Measurements from ENCODE around the gene TMIGD1.

Gene TMIGD1

GRCh38 chr17:30310562-30310961, 23.3 kb downstream of the TMIGD1 start:
- TF ChIP-seq CTBP1 (IDR thresholded peaks at IDR 0.05; ENCODE audit: borderline replicate concordance), result no peak
- TF ChIP-seq BHLHE40 (IDR thresholded peaks at IDR 0.05; ENCODE audit: borderline replicate concordance), result no peak
- TF ChIP-seq NFRKB (IDR thresholded peaks at IDR 0.05), result no peak
- TF ChIP-seq TARDBP (IDR thresholded peaks at IDR 0.05), result no peak
- TF ChIP-seq SUZ12 (IDR thresholded peaks at IDR 0.05), result no peak
- TF ChIP-seq FOXK2 (IDR thresholded peaks at IDR 0.05), result no peak
- ChIA-PET CTCF (no interaction called here), POLR2A (no interaction called here)
- DNase-seq (ENCODE audit: extremely low spot score), result no peak

GRCh38 chr17:30309591-30309990, 24.3 kb downstream of the TMIGD1 start:
- POLR2A ChIA-PET, result interaction anchor here (1.1 kb wide), 1 partner anchor 18 kb away, joined by 3 read pairs; the partner anchor contains the start of gene BLMH
- CTCF ChIA-PET, result no interaction called here
- no peak for DNase-seq (ENCODE audit: extremely low spot score)
- TF ChIP-seq ARNT (IDR thresholded peaks at IDR 0.05) (no peak), PKNOX1 (IDR thresholded peaks at IDR 0.05) (no peak), FOXK2 (IDR thresholded peaks at IDR 0.05) (no peak), FOXA1 (IDR thresholded peaks at IDR 0.05) (no peak), FOXM1 (IDR thresholded peaks at IDR 0.05; ENCODE audit: borderline replicate concordance) (no peak), TARDBP (IDR thresholded peaks at IDR 0.05) (no peak)

GRCh38 chr17:30308406-30308805, 25.5 kb downstream of the TMIGD1 start:
- CTCF ChIA-PET, result no interaction called here
- TF ChIP-seq SUZ12 (IDR thresholded peaks at IDR 0.05) (no peak), TARDBP (IDR thresholded peaks at IDR 0.05) (no peak), FOXK2 (IDR thresholded peaks at IDR 0.05) (no peak), PKNOX1 (IDR thresholded peaks at IDR 0.05) (no peak)
- no peak for DNase-seq (ENCODE audit: extremely low spot score)
- POLR2A ChIA-PET, result interaction anchor here (1.1 kb wide), 1 partner anchor 17 kb away, joined by 3 read pairs; the partner anchor contains the start of gene BLMH

GRCh38 chr17:30304778-30305177, 29.1 kb downstream of the TMIGD1 start:
- CTCF ChIA-PET, result interaction anchor here (0.6 to 0.9 kb wide), 5 partner anchors 26 to 129 kb away, joined by 3 to 6 read pairs (median 3); partner anchors contain the start of gene TMIGD1
- DNase-seq (ENCODE audit: extremely low spot score), result no peak
- no peak for TF ChIP-seq ELF4 (IDR thresholded peaks at IDR 0.05)
- no peak for TF ChIP-seq TARDBP (IDR thresholded peaks at IDR 0.05)
- TF ChIP-seq L3MBTL2 (conservative IDR thresholded peaks at IDR 0.05), result no peak
- no peak for TF ChIP-seq PKNOX1 (IDR thresholded peaks at IDR 0.05)
- POLR2A ChIA-PET, result interaction anchor here (0.7 to 1.3 kb wide), 2 partner anchors 12 to 14 kb away, joined by 4 to 5 read pairs; no protein-coding TSS in a partner anchor

- CTCF ChIA-PET, result no interaction called here
- TF ChIP-seq ZNF384 (IDR thresholded peaks at IDR 0.05) (no peak), TARDBP (IDR thresholded peaks at IDR 0.05) (no peak), ARNT (IDR thresholded peaks at IDR 0.05) (no peak), NFRKB (IDR thresholded peaks at IDR 0.05) (no peak), SP1 (IDR thresholded peaks at IDR 0.05) (no peak), FOXM1 (IDR thresholded peaks at IDR 0.05; ENCODE audit: borderline replicate concordance) (no peak), FOXK2 (IDR thresholded peaks at IDR 0.05) (no peak), HDGF (IDR thresholded peaks at IDR 0.05; ENCODE audit: borderline replicate concordance) (no peak), FOXA1 (IDR thresholded peaks at IDR 0.05) (no peak), CTBP1 (IDR thresholded peaks at IDR 0.05; ENCODE audit: borderline replicate concordance) (no peak), BHLHE40 (IDR thresholded peaks at IDR 0.05; ENCODE audit: borderline replicate concordance) (no peak), SUZ12 (IDR thresholded peaks at IDR 0.05) (no peak), L3MBTL2 (conservative IDR thresholded peaks at IDR 0.05) (no peak), PKNOX1 (IDR thresholded peaks at IDR 0.05) (no peak), LEF1 (IDR thresholded peaks at IDR 0.05; ENCODE audit: borderline replicate concordance) (no peak), ELF4 (IDR thresholded peaks at IDR 0.05) (no peak)
- no peak for DNase-seq (ENCODE audit: extremely low spot score)
- POLR2A ChIA-PET, result interaction anchor here (1.0 kb wide), 1 partner anchor 11 kb away, joined by 4 read pairs; no protein-coding TSS in a partner anchor
Observed at GRCh38 chr17:30302241-30302640, 31.6 kb downstream of the TMIGD1 start.

- DNase-seq (ENCODE audit: extremely low spot score), result no peak
- ChIA-PET CTCF (no interaction called here), POLR2A (interaction anchor here (1.1 kb wide), 1 partner anchor 9 kb away, joined by 3 read pairs; the partner anchor contains the start of gene BLMH)
- TF ChIP-seq BHLHE40 (IDR thresholded peaks at IDR 0.05; ENCODE audit: borderline replicate concordance) (no peak), TARDBP (IDR thresholded peaks at IDR 0.05) (no peak), FOXK2 (IDR thresholded peaks at IDR 0.05) (no peak), FOXM1 (IDR thresholded peaks at IDR 0.05; ENCODE audit: borderline replicate concordance) (no peak), ZNF384 (IDR thresholded peaks at IDR 0.05) (no peak), HDGF (IDR thresholded peaks at IDR 0.05; ENCODE audit: borderline replicate concordance) (no peak), LEF1 (IDR thresholded peaks at IDR 0.05; ENCODE audit: borderline replicate concordance) (no peak), PKNOX1 (IDR thresholded peaks at IDR 0.05) (no peak), SUZ12 (IDR thresholded peaks at IDR 0.05) (no peak), NFRKB (IDR thresholded peaks at IDR 0.05) (no peak), L3MBTL2 (conservative IDR thresholded peaks at IDR 0.05) (no peak)
Observed at GRCh38 chr17:30300818-30301217, 33.0 kb downstream of the TMIGD1 start.
